ENCODE measurements around the gene PHLPP2. TPM values are rescaled to one million over a fixed set of nuclear protein-coding genes. Genes with fewer than 3 reads are reported as not detected.
"Not testable (repeated sequence)": the region's sequence is repeated elsewhere in the genome, so short reads cannot be mapped to it uniquely, and the experiment has no call there.

PHLPP2 gene
- total and polyA plus RNA-seq, 2 experiments from 2014 or later: 7.4 to 15.0 TPM

DNA sequence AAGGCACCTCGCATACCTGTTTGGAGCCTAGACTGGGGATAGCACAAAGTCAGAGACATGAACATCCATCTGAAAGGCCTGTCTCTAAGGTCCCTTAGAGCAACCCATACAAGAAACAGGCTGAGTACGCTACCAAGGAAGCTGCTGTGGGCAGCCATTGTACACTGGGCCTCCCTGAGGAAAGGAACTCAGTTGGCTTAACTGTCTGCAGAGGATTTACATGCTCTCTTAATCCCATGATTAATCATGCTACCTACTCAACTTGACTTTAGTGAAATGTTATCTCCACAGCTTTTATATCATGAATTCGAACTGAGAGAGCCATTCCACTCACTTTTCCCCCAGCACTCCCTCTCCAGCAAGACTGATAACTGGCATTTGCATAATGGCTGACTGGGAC, 26.0 kb downstream of the PHLPP2 start:
- no peaks in the 10 kb centered on the region for H3K4me1 ChIP-seq (ENCODE audit: insufficient read depth)
- no peak overlapping the region for H3K4me3 ChIP-seq
- no peak for DNase-seq (ENCODE audit: low spot score)
- H3K27me3 ChIP-seq: no peaks in the 10 kb centered on the region
- no peak for TF ChIP-seq EZH2 (IDR thresholded peaks at IDR 0.05; ENCODE audit: borderline replicate concordance)
- TF ChIP-seq, protein P1, sequence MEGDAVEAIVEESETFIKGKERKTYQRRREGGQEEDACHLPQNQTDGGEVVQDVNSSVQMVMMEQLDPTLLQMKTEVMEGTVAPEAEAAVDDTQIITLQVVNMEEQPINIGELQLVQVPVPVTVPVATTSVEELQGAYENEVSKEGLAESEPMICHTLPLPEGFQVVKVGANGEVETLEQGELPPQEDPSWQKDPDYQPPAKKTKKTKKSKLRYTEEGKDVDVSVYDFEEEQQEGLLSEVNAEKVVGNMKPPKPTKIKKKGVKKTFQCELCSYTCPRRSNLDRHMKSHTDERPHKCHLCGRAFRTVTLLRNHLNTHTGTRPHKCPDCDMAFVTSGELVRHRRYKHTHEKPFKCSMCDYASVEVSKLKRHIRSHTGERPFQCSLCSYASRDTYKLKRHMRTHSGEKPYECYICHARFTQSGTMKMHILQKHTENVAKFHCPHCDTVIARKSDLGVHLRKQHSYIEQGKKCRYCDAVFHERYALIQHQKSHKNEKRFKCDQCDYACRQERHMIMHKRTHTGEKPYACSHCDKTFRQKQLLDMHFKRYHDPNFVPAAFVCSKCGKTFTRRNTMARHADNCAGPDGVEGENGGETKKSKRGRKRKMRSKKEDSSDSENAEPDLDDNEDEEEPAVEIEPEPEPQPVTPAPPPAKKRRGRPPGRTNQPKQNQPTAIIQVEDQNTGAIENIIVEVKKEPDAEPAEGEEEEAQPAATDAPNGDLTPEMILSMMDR (IDR thresholded peaks at IDR 0.05; ENCODE audit: poor library complexity): no peak
- TF ChIP-seq EZH2phosphoT487 (IDR thresholded peaks at IDR 0.05; ENCODE audit: low read depth, severe bottlenecking, unreplicated experiment): no peak
- no peaks in the 10 kb centered on the region for H3K9me3 ChIP-seq (ENCODE audit: low read depth)
- WGBS (ENCODE audit: low lambda C conversion rate, missing lambda C conversion rate): 90% methylated on average over 3 of the region's 3 CpGs
- H3K9me2 ChIP-seq (replicated peaks; ENCODE audit: insufficient read depth): no peaks in the 10 kb centered on the region
- H3K36me3 ChIP-seq (replicated peaks; ENCODE audit: insufficient read depth, low read depth): no peaks in the 10 kb centered on the region
- H3K79me2 ChIP-seq: peaks cover 3% of the 10 kb centered on the region
- no peak overlapping the region for H3K4me2 ChIP-seq
- H4K20me1 ChIP-seq (ENCODE audit: insufficient read depth, poor library complexity, severe bottlenecking): no peaks in the 10 kb centered on the region
- no peak overlapping the region for H2AFZ ChIP-seq
- H3K27ac ChIP-seq: no peak overlapping the region

DNA sequence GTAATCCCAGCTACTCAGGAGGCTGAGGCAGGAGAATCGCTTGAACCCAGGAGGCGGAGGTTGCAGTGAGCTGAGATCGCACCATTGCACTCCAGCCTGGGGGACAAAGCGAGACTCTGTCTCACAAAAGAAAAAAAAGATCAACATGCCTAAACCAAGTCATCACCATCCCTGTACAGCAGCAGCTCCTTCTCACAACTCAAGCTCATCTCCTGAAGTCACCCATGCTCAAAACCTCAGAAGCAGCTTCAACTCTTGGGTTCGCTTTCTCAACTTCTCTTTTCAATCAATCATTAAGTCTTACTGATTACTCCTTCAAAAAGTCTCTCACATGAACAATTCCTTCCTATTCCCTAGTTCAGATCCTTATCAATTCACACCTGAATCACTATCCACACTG, 31.3 kb downstream of the PHLPP2 start:
- peaks cover 3% of the 10 kb centered on the region for H3K79me2 ChIP-seq
- no peak overlapping the region for H3K4me3 ChIP-seq
- H3K9me2 ChIP-seq (replicated peaks; ENCODE audit: insufficient read depth): no peaks in the 10 kb centered on the region
- H3K9me3 ChIP-seq (ENCODE audit: low read depth): no peaks in the 10 kb centered on the region
- H3K4me1 ChIP-seq (ENCODE audit: insufficient read depth): no peaks in the 10 kb centered on the region
- H3K27ac ChIP-seq: no peak overlapping the region
- no peaks in the 10 kb centered on the region for H3K36me3 ChIP-seq (replicated peaks; ENCODE audit: insufficient read depth, low read depth)
- no peak for TF ChIP-seq EZH2 (IDR thresholded peaks at IDR 0.05; ENCODE audit: borderline replicate concordance)
- TF ChIP-seq, protein P1 (IDR thresholded peaks at IDR 0.05; ENCODE audit: poor library complexity): no peak
- no peak for TF ChIP-seq EZH2phosphoT487 (IDR thresholded peaks at IDR 0.05; ENCODE audit: low read depth, severe bottlenecking, unreplicated experiment)
- H3K27me3 ChIP-seq: no peaks in the 10 kb centered on the region
- no peaks in the 10 kb centered on the region for H4K20me1 ChIP-seq (ENCODE audit: insufficient read depth, poor library complexity, severe bottlenecking)
- no peak for DNase-seq (ENCODE audit: low spot score)
- H3K4me2 ChIP-seq: no peak overlapping the region
- no peak overlapping the region for H2AFZ ChIP-seq
- 100% methylated on average over 5 of the region's 5 CpGs for WGBS (ENCODE audit: low lambda C conversion rate, missing lambda C conversion rate)

DNA sequence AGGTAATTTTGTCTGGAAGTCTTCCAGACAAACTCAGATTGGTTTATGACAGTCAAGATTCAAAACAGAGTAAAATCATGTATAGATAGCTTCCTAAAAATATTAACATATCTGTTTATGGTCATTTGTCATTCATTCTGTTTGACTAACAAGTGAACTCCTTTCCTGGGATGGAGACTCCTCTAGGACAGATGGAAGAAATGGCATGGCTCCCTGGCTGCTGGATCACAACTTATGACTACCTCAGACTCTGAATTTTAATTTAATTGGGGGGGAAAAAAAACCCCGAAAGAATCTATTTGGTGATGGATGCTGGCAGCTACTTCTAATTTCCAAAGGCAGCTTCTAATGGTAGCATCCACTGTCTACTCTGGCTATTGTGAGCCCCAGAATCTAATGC, 34.6 kb downstream of the PHLPP2 start:
- no peak overlapping the region for H3K4me2 ChIP-seq
- H3K27ac ChIP-seq: no peak overlapping the region
- H4K20me1 ChIP-seq (ENCODE audit: insufficient read depth, poor library complexity, severe bottlenecking): no peaks in the 10 kb centered on the region
- no peaks in the 10 kb centered on the region for H3K9me3 ChIP-seq (ENCODE audit: low read depth)
- H3K36me3 ChIP-seq (replicated peaks; ENCODE audit: insufficient read depth, low read depth): no peaks in the 10 kb centered on the region
- DNase-seq (ENCODE audit: low spot score): no peak
- no peaks in the 10 kb centered on the region for H3K4me1 ChIP-seq (ENCODE audit: insufficient read depth)
- no peak overlapping the region for H2AFZ ChIP-seq
- TF ChIP-seq, protein P1 (IDR thresholded peaks at IDR 0.05; ENCODE audit: poor library complexity): no peak
- TF ChIP-seq EZH2 (IDR thresholded peaks at IDR 0.05; ENCODE audit: borderline replicate concordance): no peak
- no peak for TF ChIP-seq EZH2phosphoT487 (IDR thresholded peaks at IDR 0.05; ENCODE audit: low read depth, severe bottlenecking, unreplicated experiment)
- no peaks in the 10 kb centered on the region for H3K27me3 ChIP-seq
- H3K9me2 ChIP-seq (replicated peaks; ENCODE audit: insufficient read depth): no peaks in the 10 kb centered on the region
- WGBS (ENCODE audit: low lambda C conversion rate, missing lambda C conversion rate): 74% methylated on average over 1 of the region's 1 CpG
- no peak overlapping the region for H3K4me3 ChIP-seq
- peaks cover 3% of the 10 kb centered on the region for H3K79me2 ChIP-seq

DNA sequence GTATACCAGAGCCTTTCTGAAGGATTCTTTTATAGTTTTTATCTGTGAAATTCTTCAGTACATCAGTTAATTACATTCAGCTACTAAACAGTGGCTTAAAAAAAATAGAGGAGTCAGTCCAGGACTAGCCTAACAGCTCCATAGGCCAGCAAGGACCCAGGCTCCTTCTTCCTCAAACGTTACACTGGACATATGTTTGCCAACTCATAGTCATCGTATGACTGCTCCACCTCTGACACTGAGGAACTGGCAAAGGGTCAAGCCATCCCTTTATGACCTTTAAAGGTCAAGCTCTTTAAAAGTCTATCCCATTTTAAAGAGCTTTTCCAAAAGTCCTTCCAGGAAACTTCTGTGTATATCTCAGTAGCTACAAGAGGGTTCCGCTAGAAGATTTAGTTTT, 36.6 kb downstream of the PHLPP2 start:
- Histone ChIP-seq H3K79me2 (no peaks in the 10 kb centered on the region), H3K4me1 (ENCODE audit: insufficient read depth) (no peaks in the 10 kb centered on the region), H3K4me2 (no peak overlapping the region), H3K36me3 (replicated peaks; ENCODE audit: insufficient read depth, low read depth) (no peaks in the 10 kb centered on the region), H3K9me3 (ENCODE audit: low read depth) (no peaks in the 10 kb centered on the region), H3K4me3 (no peak overlapping the region), H3K9me2 (replicated peaks; ENCODE audit: insufficient read depth) (no peaks in the 10 kb centered on the region), H3K27me3 (no peaks in the 10 kb centered on the region), H2AFZ (no peak overlapping the region), H4K20me1 (ENCODE audit: insufficient read depth, poor library complexity, severe bottlenecking) (no peaks in the 10 kb centered on the region), H3K27ac (no peak overlapping the region)
- no peak for DNase-seq (ENCODE audit: low spot score)
- TF ChIP-seq EZH2phosphoT487 (IDR thresholded peaks at IDR 0.05; ENCODE audit: low read depth, severe bottlenecking, unreplicated experiment) (no peak), EZH2 (IDR thresholded peaks at IDR 0.05; ENCODE audit: borderline replicate concordance) (no peak)
- TF ChIP-seq, protein P1 (IDR thresholded peaks at IDR 0.05; ENCODE audit: poor library complexity): no peak
- 87% methylated on average over 3 of the region's 3 CpGs for WGBS (ENCODE audit: low lambda C conversion rate, missing lambda C conversion rate)

DNA sequence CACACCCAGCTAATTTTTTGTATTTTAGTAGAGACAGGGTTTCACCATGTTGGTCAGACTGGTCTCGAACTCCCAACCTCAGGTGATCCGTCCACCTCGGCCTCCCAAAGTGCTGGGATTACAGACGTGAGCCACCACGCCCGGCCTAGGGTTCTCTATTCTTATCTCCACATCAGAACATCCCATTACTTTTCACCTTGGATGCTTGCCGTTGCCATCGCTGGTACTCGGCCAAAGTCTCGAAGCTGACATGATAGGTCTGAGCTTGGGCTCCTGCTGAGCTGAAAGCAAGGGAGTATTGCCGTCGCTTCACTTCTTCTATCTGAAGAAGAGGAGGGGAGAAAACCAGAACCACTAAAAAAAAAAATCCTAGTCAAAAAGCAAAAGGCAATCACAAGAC, 40.2 kb downstream of the PHLPP2 start:
- H3K4me2 ChIP-seq; H3K79me2 ChIP-seq; H3K4me1 ChIP-seq (ENCODE audit: insufficient read depth); H2AFZ ChIP-seq; H3K36me3 ChIP-seq (replicated peaks; ENCODE audit: insufficient read depth, low read depth); DNase-seq (ENCODE audit: low spot score); H3K4me3 ChIP-seq; H3K9me3 ChIP-seq (ENCODE audit: low read depth); H3K27me3 ChIP-seq; H3K9me2 ChIP-seq (replicated peaks; ENCODE audit: insufficient read depth); H4K20me1 ChIP-seq (ENCODE audit: insufficient read depth, poor library complexity, severe bottlenecking); H3K27ac ChIP-seq: not testable (repeated sequence)
- WGBS (ENCODE audit: low lambda C conversion rate, missing lambda C conversion rate): 98% methylated on average over 12 of the region's 12 CpGs

Data from hepatocyte (in vitro differentiated cells).